K562 (cell line): ENCODE measurements around the gene GTF2A1. TPM values are rescaled to one million over a fixed set of nuclear protein-coding genes. Genes with fewer than 3 reads are reported as not detected.

Experiments used
- CHD4 ChIP-seq: fragments of 200-600 bp; sonication (generic); IDR thresholded peaks from 3 replicates; pipeline ENCODE4 v1.6.1; 2012; ENCODE audit warnings: low read depth, mild to moderate bottlenecking, mixed read lengths, low read length, inconsistent platforms; ENCODE audit not compliant: insufficient read depth, insufficient replicate concordance, poor library complexity, severe bottlenecking
- EP400 ChIP-seq: fragments of 450-650 bp; IDR thresholded peaks from 2 replicates; pipeline ENCODE4 v1.6.1; 2017; ENCODE audit warnings: antibody characterized with exemption, mild to moderate bottlenecking, moderate library complexity
- HMGN3 ChIP-seq: IDR thresholded peaks from 2 replicates; pipeline ENCODE4 v1.6.1; 2011; ENCODE audit warnings: borderline replicate concordance, low read depth, mild to moderate bottlenecking, mixed read lengths, low read length; ENCODE audit not compliant: insufficient read length; ENCODE audit errors: extremely low read depth
- NFYB ChIP-seq: IDR thresholded peaks from 2 replicates; pipeline ENCODE4 v1.6.1; 2011; ENCODE audit warnings: mild to moderate bottlenecking, moderate library complexity; ENCODE audit not compliant: insufficient read length; ENCODE audit errors: extremely low read depth
- RBFOX2 ChIP-seq: fragments of 200-400 bp; formaldehyde crosslinking; IDR thresholded peaks from 2 replicates; pipeline ENCODE4 v1.6.1; 2017; ENCODE audit warnings: low read depth, mild to moderate bottlenecking, low read length, moderate library complexity
- TEAD4 ChIP-seq, 2 experiments: sonication (generic) in 1 of 2; formaldehyde crosslinking in 1 of 2; IDR thresholded peaks; 2 replicates each; pipeline versions ENCODE4 v1.6.1 to v1.8.0; 2012 to 2022; ENCODE audit warnings: borderline replicate concordance in 1 of 2, inconsistent platforms in 1 of 2, low read length in 1 of 2, mild to moderate bottlenecking in 1 of 2, missing genetic modification reagents in 1 of 2
- TFE3 ChIP-seq: fragments of 450-650 bp; formaldehyde crosslinking; IDR thresholded peaks from 2 replicates; pipeline ENCODE4 v1.4.0; 2020; ENCODE audit warnings: mild to moderate bottlenecking, mixed read lengths
- ZNF134 ChIP-seq: fragments of 250-450 bp; sonication (Bioruptor Pico); conservative IDR thresholded peaks from 2 replicates; pipeline ENCODE4 v1.4.0; 2020
- ZNF165 ChIP-seq: fragments of 250-450 bp; sonication (Bioruptor Pico); IDR thresholded peaks from 2 replicates; pipeline ENCODE4 v1.4.0; 2020; ENCODE audit warnings: borderline replicate concordance
- ZNF511 ChIP-seq: sonication (generic); formaldehyde crosslinking; IDR thresholded peaks from 2 replicates; pipeline ENCODE4 v1.8.0; 2022; ENCODE audit warnings: mild to moderate bottlenecking, missing genetic modification reagents
- polyA plus RNA-seq, 8 experiments: library from polyadenylated mRNA; depleted of rRNA in 4 of 8; stranded (reverse) in 5 of 8; unstranded in 3 of 8; fragments of >200 nt; fragmentation: Nextera tagmentation in 2 of 8; fragmentation: Illumina TruSeq in 1 of 8; extraction: Ambion mirVana in 2 of 8; extraction: Trizol in 1 of 8; gene quantifications; 2 replicates each; pipeline versions ENCODE4 v1.2.1 to v1.2.3, GENCODE V29; 2011 to 2014; ENCODE audit warnings: inconsistent platforms in 1 of 8, missing spikeins in 1 of 8
- total RNA-seq, 7 experiments: library from RNA; depleted of rRNA in 6 of 7; stranded (reverse); fragments of >200 nt in 6 of 7; fragmentation: Illumina TruSeq in 2 of 7; extraction: Trizol in 2 of 7; gene quantifications; 2 replicates each; pipeline versions ENCODE4 v1.2.1 to v1.2.3, GENCODE V29; 2011 to 2021; ENCODE audit warnings: low replicate concordance in 1 of 7
- TF ChIP-seq, protein P1 (sequence below): fragments of 450-650 bp; conservative IDR thresholded peaks from 2 replicates; pipeline ENCODE4 v1.6.1; 2016; ENCODE audit warnings: missing genetic modification characterization, low read depth, mild to moderate bottlenecking, missing compliant biosample characterization, moderate library complexity
- TF ChIP-seq, protein P2 (sequence below): fragments of 450-650 bp; IDR thresholded peaks from 2 replicates; pipeline ENCODE4 v1.6.1; 2016; ENCODE audit warnings: borderline replicate concordance
- TF ChIP-seq, protein P3 (sequence below): fragments of 250-450 bp; sonication (Bioruptor Pico); IDR thresholded peaks from 2 replicates; pipeline ENCODE4 v1.5.1; 2021; ENCODE audit warnings: mild to moderate bottlenecking
- TF ChIP-seq, protein P4 (sequence below): fragments of 250-450 bp; sonication (Bioruptor Pico); IDR thresholded peaks from 2 replicates; pipeline ENCODE4 v1.4.0; 2020; ENCODE audit warnings: mild to moderate bottlenecking, moderate library complexity, borderline replicate concordance

Gene GTF2A1
- total and polyA plus RNA-seq, 9 of the 15 experiments (the other 6 are each of a cell fraction or from before 2014, with no cell fraction given), result 3.4 to 22.8 (median 14.7) TPM

DNA sequence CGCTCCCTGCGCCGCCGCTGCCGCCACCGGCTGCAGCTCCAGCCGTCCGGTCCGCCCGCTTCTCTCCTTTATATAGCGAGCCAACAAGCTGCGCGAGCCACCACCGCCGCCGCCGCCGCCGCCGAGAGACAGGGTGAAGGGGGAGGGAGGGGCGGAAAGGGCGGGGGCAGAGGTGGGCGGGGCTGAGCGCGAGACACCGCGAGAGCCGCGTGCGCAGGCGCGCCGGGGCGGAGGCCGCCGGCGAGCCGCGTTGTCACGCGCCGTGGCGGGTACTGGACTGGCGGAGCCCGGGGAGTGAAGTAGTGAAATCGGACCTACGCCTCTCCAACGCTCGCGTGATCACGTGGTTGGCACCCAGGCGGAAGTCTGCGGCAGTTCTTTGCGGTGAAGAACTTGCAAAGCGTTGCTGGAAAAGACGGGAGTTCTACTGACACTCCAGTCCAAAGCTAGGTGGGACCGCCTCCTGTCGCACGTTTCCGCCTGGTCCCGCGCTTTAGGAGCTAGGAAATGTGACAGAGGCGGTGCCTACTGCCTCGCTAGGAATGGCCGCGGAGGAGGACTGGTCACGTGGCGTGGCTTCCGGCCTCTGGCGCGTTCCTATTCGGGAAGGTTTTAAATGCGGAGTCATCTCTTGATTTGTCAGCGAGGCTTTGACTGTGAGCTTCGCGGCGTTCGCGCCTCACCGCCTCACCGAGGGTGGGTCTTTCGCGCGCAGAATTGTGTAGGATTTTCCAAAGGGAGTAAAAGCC is at the start of gene GTF2A1 (continued):
- TF ChIP-seq, protein P1, sequence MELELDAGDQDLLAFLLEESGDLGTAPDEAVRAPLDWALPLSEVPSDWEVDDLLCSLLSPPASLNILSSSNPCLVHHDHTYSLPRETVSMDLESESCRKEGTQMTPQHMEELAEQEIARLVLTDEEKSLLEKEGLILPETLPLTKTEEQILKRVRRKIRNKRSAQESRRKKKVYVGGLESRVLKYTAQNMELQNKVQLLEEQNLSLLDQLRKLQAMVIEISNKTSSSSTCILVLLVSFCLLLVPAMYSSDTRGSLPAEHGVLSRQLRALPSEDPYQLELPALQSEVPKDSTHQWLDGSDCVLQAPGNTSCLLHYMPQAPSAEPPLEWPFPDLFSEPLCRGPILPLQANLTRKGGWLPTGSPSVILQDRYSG (tag), result peak; percentile 73; the same call in 1 of the 2 replicates
- TF ChIP-seq, protein P2, sequence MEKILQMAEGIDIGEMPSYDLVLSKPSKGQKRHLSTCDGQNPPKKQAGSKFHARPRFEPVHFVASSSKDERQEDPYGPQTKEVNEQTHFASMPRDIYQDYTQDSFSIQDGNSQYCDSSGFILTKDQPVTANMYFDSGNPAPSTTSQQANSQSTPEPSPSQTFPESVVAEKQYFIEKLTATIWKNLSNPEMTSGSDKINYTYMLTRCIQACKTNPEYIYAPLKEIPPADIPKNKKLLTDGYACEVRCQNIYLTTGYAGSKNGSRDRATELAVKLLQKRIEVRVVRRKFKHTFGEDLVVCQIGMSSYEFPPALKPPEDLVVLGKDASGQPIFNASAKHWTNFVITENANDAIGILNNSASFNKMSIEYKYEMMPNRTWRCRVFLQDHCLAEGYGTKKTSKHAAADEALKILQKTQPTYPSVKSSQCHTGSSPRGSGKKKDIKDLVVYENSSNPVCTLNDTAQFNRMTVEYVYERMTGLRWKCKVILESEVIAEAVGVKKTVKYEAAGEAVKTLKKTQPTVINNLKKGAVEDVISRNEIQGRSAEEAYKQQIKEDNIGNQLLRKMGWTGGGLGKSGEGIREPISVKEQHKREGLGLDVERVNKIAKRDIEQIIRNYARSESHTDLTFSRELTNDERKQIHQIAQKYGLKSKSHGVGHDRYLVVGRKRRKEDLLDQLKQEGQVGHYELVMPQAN, result peak; percentile 85
- peak; percentile 93 for TF ChIP-seq ZNF511 (CRISPR knock-in tag)
- no peak for TF ChIP-seq ZNF165 (CRISPR knock-in tag)
- TF ChIP-seq NFYB, result peak; percentile 9
- peak; percentile 53 for TF ChIP-seq HMGN3
- TF ChIP-seq EP400, result peak; percentile 98
- peak; percentile 91 for TF ChIP-seq RBFOX2
- no peak; the same call in 1 of the 2 replicates for TF ChIP-seq TEAD4 (IDR thresholded peaks at IDR 0.05; ENCODE audit: low read length)
- TF ChIP-seq TEAD4 (CRISPR knock-in tag; IDR thresholded peaks at IDR 0.05; ENCODE audit: borderline replicate concordance), result peak; percentile 77; the same call in 1 of the 2 replicates
- TF ChIP-seq, protein P3, sequence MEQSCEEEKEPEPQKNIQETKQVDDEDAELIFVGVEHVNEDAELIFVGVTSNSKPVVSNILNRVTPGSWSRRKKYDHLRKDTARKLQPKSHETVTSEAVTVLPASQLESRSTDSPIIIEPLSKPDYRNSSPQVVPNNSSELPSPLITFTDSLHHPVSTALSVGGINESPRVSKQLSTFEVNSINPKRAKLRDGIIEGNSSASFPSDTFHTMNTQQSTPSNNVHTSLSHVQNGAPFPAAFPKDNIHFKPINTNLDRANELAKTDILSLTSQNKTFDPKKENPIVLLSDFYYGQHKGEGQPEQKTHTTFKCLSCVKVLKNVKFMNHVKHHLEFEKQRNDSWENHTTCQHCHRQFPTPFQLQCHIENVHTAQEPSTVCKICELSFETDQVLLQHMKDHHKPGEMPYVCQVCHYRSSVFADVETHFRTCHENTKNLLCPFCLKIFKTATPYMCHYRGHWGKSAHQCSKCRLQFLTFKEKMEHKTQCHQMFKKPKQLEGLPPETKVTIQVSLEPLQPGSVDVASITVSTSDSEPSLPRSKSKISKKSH (CRISPR knock-in tag), result no peak
- TF ChIP-seq CHD4, result no peak
- TF ChIP-seq, protein P4, sequence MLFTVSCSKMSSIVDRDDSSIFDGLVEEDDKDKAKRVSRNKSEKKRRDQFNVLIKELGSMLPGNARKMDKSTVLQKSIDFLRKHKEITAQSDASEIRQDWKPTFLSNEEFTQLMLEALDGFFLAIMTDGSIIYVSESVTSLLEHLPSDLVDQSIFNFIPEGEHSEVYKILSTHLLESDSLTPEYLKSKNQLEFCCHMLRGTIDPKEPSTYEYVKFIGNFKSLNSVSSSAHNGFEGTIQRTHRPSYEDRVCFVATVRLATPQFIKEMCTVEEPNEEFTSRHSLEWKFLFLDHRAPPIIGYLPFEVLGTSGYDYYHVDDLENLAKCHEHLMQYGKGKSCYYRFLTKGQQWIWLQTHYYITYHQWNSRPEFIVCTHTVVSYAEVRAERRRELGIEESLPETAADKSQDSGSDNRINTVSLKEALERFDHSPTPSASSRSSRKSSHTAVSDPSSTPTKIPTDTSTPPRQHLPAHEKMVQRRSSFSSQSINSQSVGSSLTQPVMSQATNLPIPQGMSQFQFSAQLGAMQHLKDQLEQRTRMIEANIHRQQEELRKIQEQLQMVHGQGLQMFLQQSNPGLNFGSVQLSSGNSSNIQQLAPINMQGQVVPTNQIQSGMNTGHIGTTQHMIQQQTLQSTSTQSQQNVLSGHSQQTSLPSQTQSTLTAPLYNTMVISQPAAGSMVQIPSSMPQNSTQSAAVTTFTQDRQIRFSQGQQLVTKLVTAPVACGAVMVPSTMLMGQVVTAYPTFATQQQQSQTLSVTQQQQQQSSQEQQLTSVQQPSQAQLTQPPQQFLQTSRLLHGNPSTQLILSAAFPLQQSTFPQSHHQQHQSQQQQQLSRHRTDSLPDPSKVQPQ (CRISPR knock-in tag), result no peak
- TF ChIP-seq ZNF134 (CRISPR knock-in tag), result no peak
- peak; percentile 97 for TF ChIP-seq TFE3
